Measurements from ENCODE around the gene AIF1L.

AIF1L gene

GRCh38 chr9:131096269-131097125 lies at the start of gene AIF1L:
Gene AIF1L (plus strand): TSS chr9:131096531. CDS start chr9:131096630, 99 bp downstream.
- DNase-seq = no peak

GRCh38 chr9:131046581-131047202 lies 49.6 kb upstream of the AIF1L start:
- no peak for DNase-seq

- no peak for DNase-seq
Measured at GRCh38 chr9:131048332-131048731, 48.0 kb upstream of the AIF1L start.

GRCh38 chr9:131048820-131049219 lies 47.5 kb upstream of the AIF1L start:
- no peak for DNase-seq

GRCh38 chr9:131049829-131050715 lies 46.3 kb upstream of the AIF1L start:
- DNase-seq = no peak

DNA sequence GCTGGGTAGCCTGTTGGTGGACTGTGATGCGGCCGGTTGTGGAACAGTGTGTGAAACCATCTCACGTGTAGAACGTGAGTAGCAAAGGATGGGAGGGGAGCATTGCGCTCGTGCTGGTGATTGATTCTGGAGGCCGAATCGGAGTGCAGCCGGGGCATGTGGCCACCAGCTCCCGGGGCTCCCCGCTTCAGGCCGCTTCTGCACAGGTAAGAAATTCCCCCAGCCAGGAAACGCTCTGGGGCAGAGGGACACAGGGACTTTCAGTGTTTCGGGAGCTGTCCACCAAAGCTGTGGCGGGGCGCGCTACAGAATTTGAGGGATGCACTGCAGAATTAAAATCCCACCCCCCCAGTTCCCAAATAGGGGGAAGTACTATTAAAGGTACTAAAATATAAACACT lies 45.5 kb upstream of the AIF1L start:
- no peak for DNase-seq

GRCh38 chr9:131051592-131052517 lies 44.5 kb upstream of the AIF1L start:
- no peak for DNase-seq

GRCh38 chr9:131053896-131054295 lies 42.4 kb upstream of the AIF1L start:
- DNase-seq = no peak

DNA sequence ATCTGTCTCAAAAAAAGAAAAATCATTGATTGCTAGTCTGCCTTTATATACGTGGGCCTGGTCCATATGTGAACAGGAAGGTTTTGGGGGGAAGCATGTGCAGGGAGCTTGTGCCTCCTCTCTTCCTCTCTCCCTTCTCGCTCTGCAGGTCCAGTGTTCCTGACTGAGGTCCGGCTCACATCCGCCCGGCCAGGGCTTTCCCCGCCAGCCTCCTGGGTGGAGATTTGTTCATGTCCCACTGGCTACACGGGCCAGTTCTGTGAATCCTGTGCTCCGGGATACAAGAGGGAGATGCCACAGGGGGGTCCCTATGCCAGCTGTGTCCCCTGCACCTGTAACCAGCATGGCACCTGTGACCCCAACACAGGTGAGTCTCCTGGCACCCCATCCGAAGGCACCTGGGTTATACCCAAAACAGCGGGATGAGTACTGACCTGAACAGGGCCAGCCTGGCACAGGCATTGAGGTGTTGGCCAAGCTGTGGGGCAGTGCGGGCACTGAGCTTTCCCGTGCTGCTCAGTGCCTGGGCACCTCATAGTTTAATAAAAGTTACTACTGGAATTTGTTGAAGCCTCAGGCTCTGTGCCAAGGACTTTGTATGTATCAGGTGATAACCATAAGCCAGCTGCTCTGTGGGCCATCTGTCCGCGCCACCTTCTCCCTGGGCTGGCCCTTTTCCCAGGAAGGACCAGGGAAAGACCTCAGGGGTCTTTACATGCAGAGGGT lies 39.4 kb upstream of the AIF1L start:
- DNase-seq = no peak

- DNase-seq = no peak
Measured at GRCh38 chr9:131060900-131061630, 35.3 kb upstream of the AIF1L start.

DNA sequence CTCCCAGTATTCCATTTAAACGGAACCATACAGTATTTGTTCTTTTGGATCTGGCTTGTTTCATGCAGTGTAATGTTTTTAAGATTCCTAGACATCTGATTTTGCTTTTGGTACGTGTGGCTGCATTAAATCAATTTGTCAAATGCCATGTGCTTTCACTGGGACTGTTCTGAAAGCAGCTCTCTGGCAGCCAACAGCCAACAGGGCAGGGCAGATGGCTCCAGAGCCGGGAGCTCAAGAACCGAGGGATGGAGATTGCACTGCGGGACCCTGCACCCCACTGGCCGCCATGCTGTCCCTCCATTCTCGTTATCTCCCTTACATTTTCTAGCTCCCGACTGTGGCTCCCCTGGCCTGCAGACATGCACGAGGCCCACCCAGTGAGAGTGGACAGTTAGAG lies 33.4 kb upstream of the AIF1L start:
- no peak for DNase-seq

DNA sequence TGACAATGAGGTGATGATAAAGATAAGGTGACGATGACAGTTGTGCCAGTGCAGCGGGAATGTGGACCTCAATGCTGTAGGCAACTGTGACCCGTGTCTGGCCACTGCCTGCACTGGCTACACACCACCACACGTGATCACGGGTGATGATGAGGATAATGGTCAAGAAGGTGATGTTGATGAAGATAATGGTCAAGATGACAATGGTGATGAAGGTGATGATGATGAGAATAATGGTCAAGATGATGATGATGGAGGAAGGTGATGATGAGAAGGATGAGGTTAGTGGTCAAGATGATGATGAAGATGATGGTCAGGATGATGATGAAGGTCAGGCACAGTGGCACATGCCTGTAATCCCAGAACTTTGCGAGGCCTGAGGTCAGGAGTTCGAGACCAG lies 30.7 kb upstream of the AIF1L start:
- no peak for DNase-seq

- no peak for DNase-seq
Measured at GRCh38 chr9:131067625-131068024, 28.7 kb upstream of the AIF1L start.

- DNase-seq = no peak
Measured at GRCh38 chr9:131068076-131068816, 28.1 kb upstream of the AIF1L start.

GRCh38 chr9:131069699-131070098 lies 26.6 kb upstream of the AIF1L start:
- no peak for DNase-seq

DNA sequence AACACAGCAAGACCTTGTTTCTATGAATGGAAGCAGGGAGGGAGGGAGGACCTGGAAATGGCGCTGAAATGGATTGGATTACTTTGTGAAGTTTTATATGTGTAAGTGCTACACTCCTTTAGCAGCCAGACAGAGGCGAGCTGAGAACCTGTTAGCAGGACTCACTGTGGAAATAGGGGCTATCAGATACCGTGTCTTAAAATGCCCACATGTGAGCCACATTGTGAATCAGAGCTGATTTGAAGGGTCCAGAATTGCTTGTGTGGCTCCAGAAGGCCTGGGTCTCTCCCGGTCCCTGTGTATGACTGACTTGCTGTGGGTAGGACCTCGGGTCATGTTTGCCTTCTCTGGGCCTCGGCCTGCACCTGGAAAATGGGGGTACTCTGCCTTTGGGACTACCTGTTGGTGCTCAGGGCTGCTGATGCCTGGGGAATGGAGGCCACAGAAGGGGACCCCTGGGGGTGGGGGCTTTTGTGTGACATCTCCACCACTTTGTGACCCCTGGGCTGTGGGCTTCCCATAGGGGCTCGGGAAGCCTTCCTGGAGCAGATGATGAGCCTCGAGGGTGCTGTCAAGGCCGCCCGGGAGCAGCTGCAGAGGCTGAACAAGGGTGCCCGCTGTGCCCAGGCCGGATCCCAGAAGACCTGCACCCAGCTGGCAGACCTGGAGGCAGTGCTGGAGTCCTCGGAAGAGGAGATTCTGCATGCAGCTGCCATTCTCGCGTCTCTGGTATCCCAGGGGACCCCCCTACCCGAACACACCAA lies 24.0 kb upstream of the AIF1L start:
- no peak for DNase-seq

DNA sequence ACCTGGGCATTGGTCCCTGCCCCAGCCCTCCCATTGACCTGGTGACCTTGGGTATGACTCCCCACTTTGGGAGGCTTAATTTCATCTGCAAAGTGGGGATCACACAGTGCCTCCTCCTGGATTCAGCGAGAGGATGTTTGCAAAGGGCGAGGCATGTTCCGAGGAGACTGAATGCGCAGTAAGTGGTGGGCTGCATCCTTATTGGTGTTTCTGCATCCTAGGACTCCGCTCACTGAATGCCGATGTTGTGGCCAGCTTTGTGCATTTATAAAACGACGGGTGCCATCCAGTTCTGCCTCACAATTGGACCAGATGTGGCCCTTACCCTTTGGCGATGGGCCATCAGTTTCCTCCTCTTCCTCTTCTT lies 23.5 kb upstream of the AIF1L start:
- DNase-seq = no peak

GRCh38 chr9:131076347-131077195 lies 19.8 kb upstream of the AIF1L start:
- no peak for DNase-seq

Measured in NCI-H2081 treated with DMSO at 0.1 percent for 48 hours (cell line).